ENCODE measurements around the gene TNF.

Gene TNF

GRCh38 chr6:31569861-31570536, 5.4 kb upstream of the TNF start:
- TF ChIP-seq SPI1 (IDR thresholded peaks at IDR 0.05; ENCODE audit: low read depth, low read length) (no peak), POLR2AphosphoS5 (IDR thresholded peaks at IDR 0.05; ENCODE audit: low read depth, low read length) (no peak), TAF1 (IDR thresholded peaks at IDR 0.05; ENCODE audit: low read depth, low read length) (no peak), PAX5 (IDR thresholded peaks at IDR 0.05; ENCODE audit: insufficient read depth, low read length, severe bottlenecking) (no peak), POLR2A (IDR thresholded peaks at IDR 0.05; ENCODE audit: low read depth, low read length) (no peak), POU2F2 (IDR thresholded peaks at IDR 0.05; ENCODE audit: low read depth, low read length) (no peak)
- DNase-seq (ENCODE audit: insufficient read length, low spot score) (no peak), FAIRE-seq (peak; percentile 33)

DNA sequence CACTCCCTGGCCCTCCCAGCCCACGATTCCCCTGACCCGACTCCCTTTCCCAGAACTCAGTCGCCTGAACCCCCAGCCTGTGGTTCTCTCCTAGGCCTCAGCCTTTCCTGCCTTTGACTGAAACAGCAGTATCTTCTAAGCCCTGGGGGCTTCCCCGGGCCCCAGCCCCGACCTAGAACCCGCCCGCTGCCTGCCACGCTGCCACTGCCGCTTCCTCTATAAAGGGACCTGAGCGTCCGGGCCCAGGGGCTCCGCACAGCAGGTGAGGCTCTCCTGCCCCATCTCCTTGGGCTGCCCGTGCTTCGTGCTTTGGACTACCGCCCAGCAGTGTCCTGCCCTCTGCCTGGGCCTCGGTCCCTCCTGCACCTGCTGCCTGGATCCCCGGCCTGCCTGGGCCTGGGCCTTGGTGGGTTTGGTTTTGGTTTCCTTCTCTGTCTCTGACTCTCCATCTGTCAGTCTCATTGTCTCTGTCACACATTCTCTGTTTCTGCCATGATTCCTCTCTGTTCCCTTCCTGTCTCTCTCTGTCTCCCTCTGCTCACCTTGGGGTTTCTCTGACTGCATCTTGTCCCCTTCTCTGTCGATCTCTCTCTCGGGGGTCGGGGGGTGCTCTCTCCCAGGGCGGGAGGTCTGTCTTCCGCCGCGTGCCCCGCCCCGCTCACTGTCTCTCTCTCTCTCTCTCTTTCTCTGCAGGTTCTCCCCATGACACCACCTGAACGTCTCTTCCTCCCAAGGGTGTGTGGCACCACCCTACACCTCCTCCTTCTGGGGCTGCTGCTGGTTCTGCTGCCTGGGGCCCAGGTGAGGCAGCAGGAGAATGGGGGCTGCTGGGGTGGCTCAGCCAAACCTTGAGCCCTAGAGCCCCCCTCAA, 3.1 kb upstream of the TNF start, which contains the start of gene LTA:
Gene LTA, plus strand, starts transcription at position 249 of the 871 bp plus-strand sequence. Its CDS starts 454 bp downstream, at position 703.
- DNase-seq (ENCODE audit: insufficient read length, low spot score) (no peak), FAIRE-seq (peak; percentile 91)
- TF ChIP-seq TAF1 (IDR thresholded peaks at IDR 0.05; ENCODE audit: low read depth, low read length): peak; percentile 30; the same call in 1 of the 2 replicates
- peak; percentile 23; the same call in 1 of the 2 replicates for TF ChIP-seq SPI1 (IDR thresholded peaks at IDR 0.05; ENCODE audit: low read depth, low read length)
- peak; percentile 67 for TF ChIP-seq POU2F2 (IDR thresholded peaks at IDR 0.05; ENCODE audit: low read depth, low read length)
- TF ChIP-seq PAX5 (IDR thresholded peaks at IDR 0.05; ENCODE audit: insufficient read depth, low read length, severe bottlenecking): no peak
- peak; percentile 88 for TF ChIP-seq POLR2A (IDR thresholded peaks at IDR 0.05; ENCODE audit: low read depth, low read length)
- peak; percentile 88 for TF ChIP-seq POLR2AphosphoS5 (IDR thresholded peaks at IDR 0.05; ENCODE audit: low read depth, low read length)

GRCh38 chr6:31573239-31574105, 1.9 kb upstream of the TNF start:
- TF ChIP-seq POU2F2 (IDR thresholded peaks at IDR 0.05; ENCODE audit: low read depth, low read length) (no peak), SPI1 (IDR thresholded peaks at IDR 0.05; ENCODE audit: low read depth, low read length) (no peak), POLR2AphosphoS5 (IDR thresholded peaks at IDR 0.05; ENCODE audit: low read depth, low read length) (no peak), PAX5 (IDR thresholded peaks at IDR 0.05; ENCODE audit: insufficient read depth, low read length, severe bottlenecking) (no peak), TAF1 (IDR thresholded peaks at IDR 0.05; ENCODE audit: low read depth, low read length) (no peak), POLR2A (IDR thresholded peaks at IDR 0.05; ENCODE audit: low read depth, low read length) (no peak)
- DNase-seq (ENCODE audit: insufficient read length, low spot score) (no peak), FAIRE-seq (no peak)

DNA sequence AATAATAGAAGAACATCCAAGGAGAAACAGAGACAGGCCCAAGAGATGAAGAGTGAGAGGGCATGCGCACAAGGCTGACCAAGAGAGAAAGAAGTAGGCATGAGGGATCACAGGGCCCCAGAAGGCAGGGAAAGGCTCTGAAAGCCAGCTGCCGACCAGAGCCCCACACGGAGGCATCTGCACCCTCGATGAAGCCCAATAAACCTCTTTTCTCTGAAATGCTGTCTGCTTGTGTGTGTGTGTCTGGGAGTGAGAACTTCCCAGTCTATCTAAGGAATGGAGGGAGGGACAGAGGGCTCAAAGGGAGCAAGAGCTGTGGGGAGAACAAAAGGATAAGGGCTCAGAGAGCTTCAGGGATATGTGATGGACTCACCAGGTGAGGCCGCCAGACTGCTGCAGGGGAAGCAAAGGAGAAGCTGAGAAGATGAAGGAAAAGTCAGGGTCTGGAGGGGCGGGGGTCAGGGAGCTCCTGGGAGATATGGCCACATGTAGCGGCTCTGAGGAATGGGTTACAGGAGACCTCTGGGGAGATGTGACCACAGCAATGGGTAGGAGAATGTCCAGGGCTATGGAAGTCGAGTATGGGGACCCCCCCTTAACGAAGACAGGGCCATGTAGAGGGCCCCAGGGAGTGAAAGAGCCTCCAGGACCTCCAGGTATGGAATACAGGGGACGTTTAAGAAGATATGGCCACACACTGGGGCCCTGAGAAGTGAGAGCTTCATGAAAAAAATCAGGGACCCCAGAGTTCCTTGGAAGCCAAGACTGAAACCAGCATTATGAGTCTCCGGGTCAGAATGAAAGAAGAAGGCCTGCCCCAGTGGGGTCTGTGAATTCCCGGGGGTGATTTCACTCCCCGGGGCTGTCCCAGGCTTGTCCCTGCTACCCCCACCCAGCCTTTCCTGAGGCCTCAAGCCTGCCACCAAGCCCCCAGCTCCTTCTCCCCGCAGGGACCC, 981 bp upstream of the TNF start:
- FAIRE-seq (no peak), DNase-seq (ENCODE audit: insufficient read length, low spot score) (no peak)
- TF ChIP-seq TAF1 (IDR thresholded peaks at IDR 0.05; ENCODE audit: low read depth, low read length) (no peak), SPI1 (IDR thresholded peaks at IDR 0.05; ENCODE audit: low read depth, low read length) (no peak), POLR2AphosphoS5 (IDR thresholded peaks at IDR 0.05; ENCODE audit: low read depth, low read length) (peak; percentile 26; the same call in 1 of the 2 replicates), POU2F2 (IDR thresholded peaks at IDR 0.05; ENCODE audit: low read depth, low read length) (peak; percentile 40; the same call in 1 of the 2 replicates), POLR2A (IDR thresholded peaks at IDR 0.05; ENCODE audit: low read depth, low read length) (peak; percentile 22; the same call in 1 of the 2 replicates), PAX5 (IDR thresholded peaks at IDR 0.05; ENCODE audit: insufficient read depth, low read length, severe bottlenecking) (no peak)

- FAIRE-seq: no peak
Observed at GRCh38 chr6:31575952-31576685, 754 bp downstream of the TNF start.

DNA sequence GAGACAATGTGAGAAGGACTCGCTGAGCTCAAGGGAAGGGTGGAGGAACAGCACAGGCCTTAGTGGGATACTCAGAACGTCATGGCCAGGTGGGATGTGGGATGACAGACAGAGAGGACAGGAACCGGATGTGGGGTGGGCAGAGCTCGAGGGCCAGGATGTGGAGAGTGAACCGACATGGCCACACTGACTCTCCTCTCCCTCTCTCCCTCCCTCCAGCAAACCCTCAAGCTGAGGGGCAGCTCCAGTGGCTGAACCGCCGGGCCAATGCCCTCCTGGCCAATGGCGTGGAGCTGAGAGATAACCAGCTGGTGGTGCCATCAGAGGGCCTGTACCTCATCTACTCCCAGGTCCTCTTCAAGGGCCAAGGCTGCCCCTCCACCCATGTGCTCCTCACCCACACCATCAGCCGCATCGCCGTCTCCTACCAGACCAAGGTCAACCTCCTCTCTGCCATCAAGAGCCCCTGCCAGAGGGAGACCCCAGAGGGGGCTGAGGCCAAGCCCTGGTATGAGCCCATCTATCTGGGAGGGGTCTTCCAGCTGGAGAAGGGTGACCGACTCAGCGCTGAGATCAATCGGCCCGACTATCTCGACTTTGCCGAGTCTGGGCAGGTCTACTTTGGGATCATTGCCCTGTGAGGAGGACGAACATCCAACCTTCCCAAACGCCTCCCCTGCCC, 1.7 kb downstream of the TNF start:
- TF ChIP-seq TAF1 (IDR thresholded peaks at IDR 0.05; ENCODE audit: low read depth, low read length) (no peak), POLR2AphosphoS5 (IDR thresholded peaks at IDR 0.05; ENCODE audit: low read depth, low read length) (peak; percentile 14; the same call in 1 of the 2 replicates), POU2F2 (IDR thresholded peaks at IDR 0.05; ENCODE audit: low read depth, low read length) (peak; percentile 30; the same call in 1 of the 2 replicates)
- FAIRE-seq (peak; percentile 85), DNase-seq (ENCODE audit: insufficient read length, low spot score) (no peak)

More at GRCh38 chr6:31575952-31576685, 754 bp downstream of the TNF start:
- no peak for DNase-seq (ENCODE audit: insufficient read length, low spot score)
- TF ChIP-seq POLR2AphosphoS5 (IDR thresholded peaks at IDR 0.05; ENCODE audit: low read depth, low read length): no peak; the same call in 1 of the 2 replicates
- TF ChIP-seq TAF1 (IDR thresholded peaks at IDR 0.05; ENCODE audit: low read depth, low read length): no peak
- no peak for TF ChIP-seq SPI1 (IDR thresholded peaks at IDR 0.05; ENCODE audit: low read depth, low read length)
- TF ChIP-seq POU2F2 (IDR thresholded peaks at IDR 0.05; ENCODE audit: low read depth, low read length): no peak
- no peak for TF ChIP-seq POLR2A (IDR thresholded peaks at IDR 0.05; ENCODE audit: low read depth, low read length)
- TF ChIP-seq PAX5 (IDR thresholded peaks at IDR 0.05; ENCODE audit: insufficient read depth, low read length, severe bottlenecking): no peak

DNA sequence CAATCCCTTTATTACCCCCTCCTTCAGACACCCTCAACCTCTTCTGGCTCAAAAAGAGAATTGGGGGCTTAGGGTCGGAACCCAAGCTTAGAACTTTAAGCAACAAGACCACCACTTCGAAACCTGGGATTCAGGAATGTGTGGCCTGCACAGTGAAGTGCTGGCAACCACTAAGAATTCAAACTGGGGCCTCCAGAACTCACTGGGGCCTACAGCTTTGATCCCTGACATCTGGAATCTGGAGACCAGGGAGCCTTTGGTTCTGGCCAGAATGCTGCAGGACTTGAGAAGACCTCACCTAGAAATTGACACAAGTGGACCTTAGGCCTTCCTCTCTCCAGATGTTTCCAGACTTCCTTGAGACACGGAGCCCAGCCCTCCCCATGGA, 2.2 kb downstream of the TNF start:
- FAIRE-seq: no peak
- no peak; the same call in none of the 2 replicates for TF ChIP-seq POLR2A (IDR thresholded peaks at IDR 0.05; ENCODE audit: low read depth, low read length)
- TF ChIP-seq POU2F2 (IDR thresholded peaks at IDR 0.05; ENCODE audit: low read depth, low read length): no peak
- no peak; the same call in 1 of the 2 replicates for TF ChIP-seq POLR2AphosphoS5 (IDR thresholded peaks at IDR 0.05; ENCODE audit: low read depth, low read length)
- TF ChIP-seq PAX5 (IDR thresholded peaks at IDR 0.05; ENCODE audit: insufficient read depth, low read length, severe bottlenecking): no peak
- TF ChIP-seq SPI1 (IDR thresholded peaks at IDR 0.05; ENCODE audit: low read depth, low read length): no peak
- no peak for TF ChIP-seq TAF1 (IDR thresholded peaks at IDR 0.05; ENCODE audit: low read depth, low read length)
- no peak for DNase-seq (ENCODE audit: insufficient read length, low spot score)
